HG02870 (cell line): ENCODE measurements around the gene OR4F3.
"Not testable (repeated sequence)": the region's sequence is repeated elsewhere in the genome, so short reads cannot be mapped to it uniquely, and the experiment has no call there.

Experiments used
- ATAC-seq: cut with Tn5 transposase; IDR thresholded peaks from one replicate; pipeline ENCODE4 v1.9.1; 2021; ENCODE audit warnings: mild to moderate bottlenecking, moderate library complexity; ENCODE audit not compliant: unreplicated experiment

The OR4F3 gene

GRCh38 chr5:181366968-181367367, at the start of gene OR4F3:
Gene OR4F3, plus strand, starts transcription at chr5:181367268.
- not testable (repeated sequence) for ATAC-seq
